OCI-LY7 (cell line): ENCODE results near the gene HSPA14.

Experiments
- EZH2phosphoT487 ChIP-seq: fragments of 200-600 bp; sonication (generic); IDR thresholded peaks from 2 replicates; pipeline ENCODE4 v1.6.1; 2018; ENCODE audit warnings: low read depth, borderline replicate concordance, mild to moderate bottlenecking, mixed run types, antibody characterized with exemption, low read length, moderate library complexity, mixed read lengths
- TF ChIP-seq, protein P1 (sequence below): fragments of 200-600 bp; sonication (generic); conservative IDR thresholded peaks from 2 replicates; pipeline ENCODE4 v1.5.1; 2014; ENCODE audit warnings: mild to moderate bottlenecking, antibody characterized with exemption, low read length, moderate library complexity, mixed read lengths

DNA sequence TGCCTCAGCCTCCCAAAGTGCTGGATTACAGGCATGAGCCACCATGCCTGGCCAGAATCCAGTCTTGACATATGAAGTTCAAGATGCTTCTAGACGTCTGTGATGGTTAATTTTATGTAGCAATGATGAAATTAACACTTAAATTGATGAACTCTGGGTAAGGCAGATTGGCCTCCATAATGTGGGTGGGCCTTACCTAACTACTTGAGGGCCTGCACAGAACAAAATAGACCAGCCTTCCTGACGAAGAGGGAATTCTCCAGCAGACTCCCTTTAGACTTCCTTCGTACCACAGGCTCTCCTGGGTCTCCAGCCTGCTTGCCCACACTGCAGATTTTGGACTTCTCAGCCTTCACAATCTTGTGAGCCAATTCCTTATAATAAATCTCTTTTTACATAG lies 5.0 kb upstream of the HSPA14 start:
- TF ChIP-seq, protein P1, sequence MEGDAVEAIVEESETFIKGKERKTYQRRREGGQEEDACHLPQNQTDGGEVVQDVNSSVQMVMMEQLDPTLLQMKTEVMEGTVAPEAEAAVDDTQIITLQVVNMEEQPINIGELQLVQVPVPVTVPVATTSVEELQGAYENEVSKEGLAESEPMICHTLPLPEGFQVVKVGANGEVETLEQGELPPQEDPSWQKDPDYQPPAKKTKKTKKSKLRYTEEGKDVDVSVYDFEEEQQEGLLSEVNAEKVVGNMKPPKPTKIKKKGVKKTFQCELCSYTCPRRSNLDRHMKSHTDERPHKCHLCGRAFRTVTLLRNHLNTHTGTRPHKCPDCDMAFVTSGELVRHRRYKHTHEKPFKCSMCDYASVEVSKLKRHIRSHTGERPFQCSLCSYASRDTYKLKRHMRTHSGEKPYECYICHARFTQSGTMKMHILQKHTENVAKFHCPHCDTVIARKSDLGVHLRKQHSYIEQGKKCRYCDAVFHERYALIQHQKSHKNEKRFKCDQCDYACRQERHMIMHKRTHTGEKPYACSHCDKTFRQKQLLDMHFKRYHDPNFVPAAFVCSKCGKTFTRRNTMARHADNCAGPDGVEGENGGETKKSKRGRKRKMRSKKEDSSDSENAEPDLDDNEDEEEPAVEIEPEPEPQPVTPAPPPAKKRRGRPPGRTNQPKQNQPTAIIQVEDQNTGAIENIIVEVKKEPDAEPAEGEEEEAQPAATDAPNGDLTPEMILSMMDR: no peak
- no peak for TF ChIP-seq EZH2phosphoT487
